ENCODE results near the gene EVA1C.

- TF ChIP-seq CTCF (IDR thresholded peaks at IDR 0.05) (no peak), EZH2 (IDR thresholded peaks at IDR 0.05; ENCODE audit: borderline replicate concordance, insufficient read depth, low read depth, low read length, poor library complexity, severe bottlenecking) (no peak)
These were observed 102.0 kb downstream of the EVA1C start for GRCh38 chr21:32514275-32515055.
